Smooth muscle cell (in vitro differentiated cells): ENCODE data around the gene KDM4B. TPM values are rescaled to one million over a fixed set of nuclear protein-coding genes. Genes with fewer than 3 reads are reported as not detected.

ENCODE experiments used
- DNase-seq: peaks from one replicate; lab custom pipeline; 2025; ENCODE audit not compliant: unreplicated experiment; lab: John Stamatoyannopoulos, UW
- H2AFZ ChIP-seq: fragments of 200-600 bp; sonication (generic); 2 replicates; pipeline ENCODE4 v1.6.0; 2016; ENCODE audit warnings: antibody characterized with exemption, low read depth, mild to moderate bottlenecking
- H3F3A ChIP-seq: fragments of 200-600 bp; sonication (generic); 2 replicates; pipeline ENCODE4 v1.6.0; 2017; ENCODE audit warnings: antibody characterized with exemption, low read depth
- H3K27ac ChIP-seq: fragments of 200-600 bp; sonication (generic); 2 replicates; pipeline ENCODE4 v1.5.1; 2016; ENCODE audit warnings: low read depth, mild to moderate bottlenecking
- H3K27me3 ChIP-seq: fragments of 200-600 bp; sonication (generic); 2 replicates; pipeline ENCODE4 v1.6.1; 2016; ENCODE audit warnings: low read depth, mild to moderate bottlenecking
- H3K36me3 ChIP-seq: fragments of 200-600 bp; sonication (generic); 2 replicates; pipeline ENCODE4 v1.5.1; 2016; ENCODE audit warnings: low read depth
- H3K4me1 ChIP-seq: fragments of 200-600 bp; sonication (generic); 2 replicates; pipeline ENCODE4 v1.5.1; 2016; ENCODE audit warnings: low read depth
- H3K4me2 ChIP-seq: fragments of 200-600 bp; sonication (generic); 2 replicates; pipeline ENCODE4 v1.6.0; 2016; ENCODE audit warnings: mild to moderate bottlenecking
- H3K4me3 ChIP-seq: fragments of 200-600 bp; sonication (generic); 2 replicates; pipeline ENCODE4 v1.5.1; 2016; ENCODE audit warnings: mild to moderate bottlenecking
- H3K79me2 ChIP-seq: fragments of 200-600 bp; sonication (generic); 2 replicates; pipeline ENCODE4 v1.6.0; 2016; ENCODE audit warnings: low read depth, mild to moderate bottlenecking
- H3K9ac ChIP-seq: fragments of 200-600 bp; sonication (generic); 2 replicates; pipeline ENCODE4 v1.6.0; 2016; ENCODE audit warnings: low read depth
- H3K9me3 ChIP-seq: fragments of 200-600 bp; sonication (generic); replicated peaks from 2 replicates; pipeline ENCODE4 v1.5.1; 2016; ENCODE audit warnings: low read depth
- H4K20me1 ChIP-seq: fragments of 200-600 bp; sonication (generic); 2 replicates; pipeline ENCODE4 v1.6.0; 2016; ENCODE audit warnings: low read depth
- WGBS: methylation state at CpG from one replicate; pipeline ENCODE4 v1.1.7; 2016; ENCODE audit warnings: low lambda C conversion rate; 5-methylcytosine and 5-hydroxymethylcytosine counted together
- polyA plus RNA-seq: library from polyadenylated mRNA; unstranded; fragments of >200 nt; fragmentation: Nextera tagmentation; extraction: Ambion mirVana; gene quantifications from 2 replicates; pipeline ENCODE4 v1.2.1, GENCODE V29; 2016
- total RNA-seq: library from RNA; depleted of rRNA; stranded (reverse); fragments of >200 nt; gene quantifications from 2 replicates; pipeline ENCODE4 v1.2.3, GENCODE V29; 2014
- TF ChIP-seq, protein P1 (sequence below): fragments of 200-600 bp; sonication (generic); IDR thresholded peaks from 2 replicates; pipeline ENCODE4 v1.5.1; 2017; ENCODE audit warnings: borderline replicate concordance, mild to moderate bottlenecking, antibody characterized with exemption; ENCODE audit not compliant: insufficient read depth, poor library complexity, severe bottlenecking

The KDM4B gene
- total and polyA plus RNA-seq, 2 experiments from 2014 or later = 27.9 to 32.3 TPM

DNA sequence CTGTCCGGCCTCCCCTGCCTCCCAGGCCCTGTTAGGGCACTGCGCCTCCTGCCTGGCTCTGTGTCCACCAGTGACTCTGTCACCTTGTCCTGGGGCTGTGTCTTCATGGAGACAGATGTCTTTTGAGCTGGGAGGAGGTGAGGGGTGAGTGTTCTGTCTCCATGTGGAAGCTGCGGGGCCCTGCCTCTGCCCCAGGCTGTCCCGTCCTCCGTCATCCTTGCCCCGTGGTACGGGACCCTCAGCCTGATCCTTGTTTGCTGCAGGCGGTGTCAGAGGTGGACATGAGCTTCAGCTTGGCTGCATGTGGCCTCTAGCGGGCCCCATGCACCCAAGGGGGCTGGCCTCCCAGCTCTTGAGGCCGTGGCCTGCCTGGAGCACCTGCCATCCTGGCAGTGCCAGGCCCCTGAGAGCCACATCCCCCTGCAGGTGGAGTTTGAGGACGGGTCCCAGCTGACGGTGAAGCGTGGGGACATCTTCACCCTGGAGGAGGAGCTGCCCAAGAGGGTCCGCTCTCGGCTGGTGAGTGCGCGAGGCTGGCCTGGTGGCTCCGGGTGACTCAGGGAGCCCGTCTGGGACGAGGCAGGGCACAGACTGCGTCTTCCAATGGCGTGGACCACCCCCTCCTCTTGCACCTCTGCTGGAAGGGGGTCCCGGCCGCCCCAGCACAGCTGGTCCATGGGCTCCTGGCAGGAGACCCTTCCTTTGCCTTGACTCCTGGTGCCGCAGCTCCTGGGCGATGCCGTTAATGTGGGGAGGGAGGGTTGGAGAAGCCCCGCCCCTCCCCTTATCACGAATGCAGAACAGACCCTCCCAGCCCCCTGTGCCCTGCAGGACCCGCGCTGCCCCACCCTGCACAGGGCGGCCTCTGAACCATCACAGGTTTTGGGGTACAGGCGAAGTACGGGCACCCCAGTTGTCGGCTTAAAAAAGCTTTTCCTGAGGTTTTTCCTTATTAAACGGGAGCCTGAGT is 181.3 kb downstream of the KDM4B start:
- Histone ChIP-seq H3K9me3 (no peaks in the 10 kb centered on the region), H3F3A (no peaks in the 10 kb centered on the region), H2AFZ (no peak overlapping the region), H3K4me1 (no peaks in the 10 kb centered on the region), H3K4me3 (no peak overlapping the region), H3K9ac (no peak overlapping the region), H3K27ac (no peak overlapping the region), H3K79me2 (no peaks in the 10 kb centered on the region), H3K4me2 (no peak overlapping the region), H3K27me3 (no peaks in the 10 kb centered on the region), H4K20me1 (peaks cover 18% of the 10 kb centered on the region), H3K36me3 (no peaks in the 10 kb centered on the region)
- no peak for DNase-seq
- TF ChIP-seq, protein P1, sequence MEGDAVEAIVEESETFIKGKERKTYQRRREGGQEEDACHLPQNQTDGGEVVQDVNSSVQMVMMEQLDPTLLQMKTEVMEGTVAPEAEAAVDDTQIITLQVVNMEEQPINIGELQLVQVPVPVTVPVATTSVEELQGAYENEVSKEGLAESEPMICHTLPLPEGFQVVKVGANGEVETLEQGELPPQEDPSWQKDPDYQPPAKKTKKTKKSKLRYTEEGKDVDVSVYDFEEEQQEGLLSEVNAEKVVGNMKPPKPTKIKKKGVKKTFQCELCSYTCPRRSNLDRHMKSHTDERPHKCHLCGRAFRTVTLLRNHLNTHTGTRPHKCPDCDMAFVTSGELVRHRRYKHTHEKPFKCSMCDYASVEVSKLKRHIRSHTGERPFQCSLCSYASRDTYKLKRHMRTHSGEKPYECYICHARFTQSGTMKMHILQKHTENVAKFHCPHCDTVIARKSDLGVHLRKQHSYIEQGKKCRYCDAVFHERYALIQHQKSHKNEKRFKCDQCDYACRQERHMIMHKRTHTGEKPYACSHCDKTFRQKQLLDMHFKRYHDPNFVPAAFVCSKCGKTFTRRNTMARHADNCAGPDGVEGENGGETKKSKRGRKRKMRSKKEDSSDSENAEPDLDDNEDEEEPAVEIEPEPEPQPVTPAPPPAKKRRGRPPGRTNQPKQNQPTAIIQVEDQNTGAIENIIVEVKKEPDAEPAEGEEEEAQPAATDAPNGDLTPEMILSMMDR = no peak
- 93% methylated on average over 35 of the region's 36 CpGs for WGBS

DNA sequence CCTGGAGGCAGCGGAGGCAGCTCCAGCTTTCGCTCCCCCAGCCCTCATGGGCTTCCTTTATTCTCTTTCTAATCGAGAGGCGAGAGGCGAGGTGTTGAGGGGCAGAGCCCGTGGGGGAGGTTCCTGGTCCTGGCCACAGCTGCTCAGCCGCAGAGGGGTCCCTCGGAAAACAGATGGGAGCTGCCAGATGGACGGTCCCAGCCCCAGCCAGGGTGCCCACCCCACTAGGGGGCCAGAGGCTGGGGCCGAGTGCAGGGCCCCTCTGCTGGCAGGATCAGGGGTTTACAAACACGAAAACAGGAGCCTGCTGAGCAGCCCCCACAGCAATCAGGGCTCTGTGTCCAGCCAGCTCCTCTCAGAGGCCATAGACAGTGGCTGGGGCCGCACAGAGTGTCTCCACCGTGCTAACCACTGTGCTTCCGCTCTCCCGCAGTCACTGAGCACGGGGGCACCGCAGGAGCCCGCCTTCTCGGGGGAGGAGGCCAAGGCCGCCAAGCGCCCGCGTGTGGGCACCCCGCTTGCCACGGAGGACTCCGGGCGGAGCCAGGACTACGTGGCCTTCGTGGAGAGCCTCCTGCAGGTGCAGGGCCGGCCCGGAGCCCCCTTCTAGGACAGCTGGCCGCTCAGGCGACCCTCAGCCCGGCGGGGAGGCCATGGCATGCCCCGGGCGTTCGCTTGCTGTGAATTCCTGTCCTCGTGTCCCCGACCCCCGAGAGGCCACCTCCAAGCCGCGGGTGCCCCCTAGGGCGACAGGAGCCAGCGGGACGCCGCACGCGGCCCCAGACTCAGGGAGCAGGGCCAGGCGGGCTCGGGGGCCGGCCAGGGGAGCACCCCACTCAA is 182.2 kb downstream of the KDM4B start:
- H4K20me1 ChIP-seq = peaks cover 18% of the 10 kb centered on the region
- H3K27me3 ChIP-seq = no peaks in the 10 kb centered on the region
- H3F3A ChIP-seq = no peaks in the 10 kb centered on the region
- H3K4me1 ChIP-seq = no peaks in the 10 kb centered on the region
- H3K9me3 ChIP-seq = no peaks in the 10 kb centered on the region
- no peaks in the 10 kb centered on the region for H3K36me3 ChIP-seq
- H3K4me2 ChIP-seq = no peak overlapping the region
- DNase-seq = no peak
- no peak overlapping the region for H3K4me3 ChIP-seq
- TF ChIP-seq, protein P1 = no peak
- no peak overlapping the region for H2AFZ ChIP-seq
- WGBS = 96% methylated on average over 49 of the region's 52 CpGs
- H3K9ac ChIP-seq = no peak overlapping the region
- no peak overlapping the region for H3K27ac ChIP-seq
- H3K79me2 ChIP-seq = no peaks in the 10 kb centered on the region

DNA sequence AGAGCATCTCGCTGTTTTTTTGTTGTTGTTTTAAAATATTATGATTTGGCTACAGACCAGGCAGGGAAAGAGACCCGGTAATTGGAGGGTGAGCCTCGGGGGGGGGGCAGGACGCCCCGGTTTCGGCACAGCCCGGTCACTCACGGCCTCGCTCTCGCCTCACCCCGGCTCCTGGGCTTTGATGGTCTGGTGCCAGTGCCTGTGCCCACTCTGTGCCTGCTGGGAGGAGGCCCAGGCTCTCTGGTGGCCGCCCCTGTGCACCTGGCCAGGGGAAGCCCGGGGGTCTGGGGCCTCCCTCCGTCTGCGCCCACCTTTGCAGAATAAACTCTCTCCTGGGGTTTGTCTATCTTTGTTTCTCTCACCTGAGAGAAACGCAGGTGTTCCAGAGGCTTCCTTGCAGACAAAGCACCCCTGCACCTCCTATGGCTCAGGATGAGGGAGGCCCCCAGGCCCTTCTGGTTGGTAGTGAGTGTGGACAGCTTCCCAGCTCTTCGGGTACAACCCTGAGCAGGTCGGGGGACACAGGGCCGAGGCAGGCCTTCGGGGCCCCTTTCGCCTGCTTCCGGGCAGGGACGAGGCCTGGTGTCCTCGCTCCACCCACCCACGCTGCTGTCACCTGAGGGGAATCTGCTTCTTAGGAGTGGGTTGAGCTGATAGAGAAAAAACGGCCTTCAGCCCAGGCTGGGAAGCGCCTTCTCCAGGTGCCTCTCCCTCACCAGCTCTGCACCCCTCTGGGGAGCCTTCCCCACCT is 183.3 kb downstream of the KDM4B start:
- Histone ChIP-seq H3K79me2 (no peaks in the 10 kb centered on the region), H3K9ac (no peak overlapping the region), H3K27ac (no peak overlapping the region), H3K27me3 (no peaks in the 10 kb centered on the region), H2AFZ (no peak overlapping the region), H4K20me1 (peaks cover 15% of the 10 kb centered on the region), H3K9me3 (no peaks in the 10 kb centered on the region), H3K36me3 (no peaks in the 10 kb centered on the region), H3K4me2 (no peak overlapping the region), H3K4me1 (no peaks in the 10 kb centered on the region), H3K4me3 (no peak overlapping the region), H3F3A (no peaks in the 10 kb centered on the region)
- TF ChIP-seq, protein P1 = no peak
- WGBS = 97% methylated on average over 27 of the region's 27 CpGs
- DNase-seq = no peak
